ENCODE measurements around the gene GAS6. TPM values are rescaled to one million over a fixed set of nuclear protein-coding genes. Genes with fewer than 3 reads are reported as not detected.

Gene GAS6
- total RNA-seq, 4 donors from 2014 or later = 128 to 287 (median 199) TPM

DNA sequence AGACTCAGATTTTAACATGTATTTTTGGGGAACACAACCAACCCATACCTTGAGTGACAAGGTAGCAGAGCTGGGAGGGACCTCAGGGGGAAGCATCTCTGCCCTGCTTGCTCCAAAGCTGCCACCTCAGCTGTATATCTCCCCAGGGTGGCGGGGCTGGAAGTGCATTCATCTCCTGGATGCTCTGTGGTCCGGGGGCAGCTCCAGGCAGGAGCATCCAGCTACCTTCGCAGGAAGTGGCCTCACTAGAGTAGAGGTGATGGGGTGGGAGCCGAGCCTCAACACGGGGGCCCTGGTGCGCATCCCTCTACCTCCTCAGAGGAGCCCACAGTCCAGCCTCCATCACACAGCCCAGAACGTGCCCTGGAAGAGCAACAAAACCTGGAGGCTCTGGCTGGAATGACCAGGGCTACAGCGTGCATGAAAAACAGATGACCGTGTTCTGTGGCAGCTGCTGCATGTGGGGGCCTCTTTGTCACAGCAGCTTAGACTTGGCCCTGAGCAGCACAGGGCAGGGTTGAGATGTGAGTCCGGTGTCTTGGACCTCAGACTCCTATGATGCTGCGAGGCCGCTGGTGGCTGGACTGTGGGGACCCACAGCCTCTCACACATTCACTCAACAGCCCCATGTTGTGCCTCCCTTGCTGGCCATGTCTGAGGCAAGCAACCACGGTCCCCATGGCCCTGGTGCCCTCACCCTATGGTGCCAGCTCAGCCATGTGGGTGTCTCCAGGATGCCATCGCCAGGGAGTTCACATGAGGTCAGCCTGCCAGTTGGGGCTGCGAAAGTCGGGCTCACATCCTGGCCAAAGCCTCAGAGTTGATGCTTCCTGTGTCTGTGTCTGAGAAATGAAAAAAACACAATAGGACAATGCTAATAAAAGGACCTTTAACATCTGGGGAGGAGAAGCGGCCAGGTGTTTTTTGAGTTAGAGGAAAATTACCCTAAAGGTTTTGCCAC, 17.1 kb upstream of the GAS6 start:
- intact Hi-C loops (cut with DNase I; ENCODE audit: low total_unique reads) = no loop called here
- H3K4me3 ChIP-seq = no peak overlapping the region
- H3K27ac ChIP-seq = peak overlapping the region; percentile 74
- no peaks in the 10 kb centered on the region for H3K27me3 ChIP-seq
- DNase-seq = no peak
- no peak for TF ChIP-seq POLR2A (IDR thresholded peaks at IDR 0.05)
- TF ChIP-seq, protein P1, sequence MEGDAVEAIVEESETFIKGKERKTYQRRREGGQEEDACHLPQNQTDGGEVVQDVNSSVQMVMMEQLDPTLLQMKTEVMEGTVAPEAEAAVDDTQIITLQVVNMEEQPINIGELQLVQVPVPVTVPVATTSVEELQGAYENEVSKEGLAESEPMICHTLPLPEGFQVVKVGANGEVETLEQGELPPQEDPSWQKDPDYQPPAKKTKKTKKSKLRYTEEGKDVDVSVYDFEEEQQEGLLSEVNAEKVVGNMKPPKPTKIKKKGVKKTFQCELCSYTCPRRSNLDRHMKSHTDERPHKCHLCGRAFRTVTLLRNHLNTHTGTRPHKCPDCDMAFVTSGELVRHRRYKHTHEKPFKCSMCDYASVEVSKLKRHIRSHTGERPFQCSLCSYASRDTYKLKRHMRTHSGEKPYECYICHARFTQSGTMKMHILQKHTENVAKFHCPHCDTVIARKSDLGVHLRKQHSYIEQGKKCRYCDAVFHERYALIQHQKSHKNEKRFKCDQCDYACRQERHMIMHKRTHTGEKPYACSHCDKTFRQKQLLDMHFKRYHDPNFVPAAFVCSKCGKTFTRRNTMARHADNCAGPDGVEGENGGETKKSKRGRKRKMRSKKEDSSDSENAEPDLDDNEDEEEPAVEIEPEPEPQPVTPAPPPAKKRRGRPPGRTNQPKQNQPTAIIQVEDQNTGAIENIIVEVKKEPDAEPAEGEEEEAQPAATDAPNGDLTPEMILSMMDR (IDR thresholded peaks at IDR 0.05) = no peak
- H3K4me1 ChIP-seq = peaks cover 7 to 8% of the 10 kb centered on the region in 2 donors
- H3K9me3 ChIP-seq = no peaks in the 10 kb centered on the region
- H3K36me3 ChIP-seq = no peaks in the 10 kb centered on the region

DNA sequence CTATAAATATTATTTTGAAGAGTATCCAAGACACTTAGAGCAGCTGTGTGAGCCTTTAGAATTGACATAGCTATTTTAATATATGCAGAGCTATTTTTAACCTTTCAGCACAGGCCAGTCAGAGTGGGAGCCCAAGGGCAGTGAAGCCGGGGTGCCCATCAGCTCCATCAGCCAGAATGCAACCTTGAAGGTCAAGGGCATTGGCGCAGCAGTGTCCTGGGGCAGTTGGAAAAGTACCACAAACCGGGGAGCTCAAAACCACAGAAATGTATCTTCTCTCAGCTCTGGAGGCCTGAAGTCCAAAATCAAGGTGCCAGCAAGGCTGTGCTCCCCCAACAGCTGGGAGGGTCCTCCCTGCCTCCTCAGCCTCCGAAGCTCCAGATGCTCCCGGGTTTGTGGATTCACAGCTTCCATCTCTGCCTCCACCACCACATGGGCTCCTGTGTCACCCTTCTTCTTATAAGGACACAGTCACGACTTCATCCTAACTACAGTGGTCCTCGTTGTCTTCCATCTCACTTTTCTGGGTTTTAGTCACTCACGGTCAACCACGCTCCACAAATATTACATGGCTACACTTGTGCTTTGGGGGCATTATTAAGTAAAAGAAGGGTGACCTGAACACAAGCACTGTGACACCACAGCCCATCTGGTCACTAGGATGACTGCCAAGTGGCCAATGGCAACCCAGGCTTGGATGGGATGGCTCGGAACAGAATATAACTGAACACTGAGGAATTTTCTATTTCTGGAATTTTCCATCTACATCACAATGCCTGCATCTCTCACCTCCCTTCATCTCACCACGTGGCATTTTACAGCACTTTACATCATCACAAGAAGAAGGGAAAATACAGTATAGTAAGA, 15.9 kb upstream of the GAS6 start:
- Histone ChIP-seq H3K4me3 (no peak overlapping the region), H3K9me3 (no peaks in the 10 kb centered on the region), H3K4me1 (peaks cover 7 to 8% of the 10 kb centered on the region in 2 donors), H3K36me3 (no peaks in the 10 kb centered on the region), H3K27ac (no peak overlapping the region), H3K27me3 (no peaks in the 10 kb centered on the region)
- DNase-seq = no peak
- intact Hi-C loops (cut with DNase I; ENCODE audit: low total_unique reads) = no loop called here
- TF ChIP-seq, protein P1 (IDR thresholded peaks at IDR 0.05) = no peak
- no peak for TF ChIP-seq POLR2A (IDR thresholded peaks at IDR 0.05)

DNA sequence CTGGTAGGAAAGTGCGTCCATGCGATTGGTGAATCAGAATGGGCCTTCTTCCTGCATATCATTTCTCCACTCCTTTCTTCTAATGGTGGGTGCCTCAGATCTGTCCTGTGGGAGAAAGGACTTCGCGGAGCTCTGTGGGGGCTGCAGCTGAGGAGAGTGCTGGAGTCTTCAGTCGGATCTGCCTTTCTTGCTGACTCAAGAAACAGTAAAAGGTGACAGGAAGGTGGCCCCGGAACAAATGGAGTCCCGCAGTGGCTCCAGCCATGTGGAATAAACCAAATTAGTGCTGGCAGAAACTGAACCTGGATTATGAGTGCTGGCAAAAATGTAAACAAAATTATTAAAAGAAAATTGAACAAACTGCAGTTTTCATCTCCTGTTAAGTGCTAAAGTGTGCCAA, 15.1 kb upstream of the GAS6 start:
- H3K4me1 ChIP-seq = peaks cover 7 to 8% of the 10 kb centered on the region in 2 donors
- no peaks in the 10 kb centered on the region for H3K9me3 ChIP-seq
- no peak for DNase-seq
- no peak overlapping the region for H3K4me3 ChIP-seq
- intact Hi-C loops (cut with DNase I; ENCODE audit: low total_unique reads) = no loop called here
- no peak overlapping the region for H3K27ac ChIP-seq
- TF ChIP-seq, protein P1 (IDR thresholded peaks at IDR 0.05) = no peak
- no peak for TF ChIP-seq POLR2A (IDR thresholded peaks at IDR 0.05)
- no peaks in the 10 kb centered on the region for H3K27me3 ChIP-seq
- H3K36me3 ChIP-seq = no peaks in the 10 kb centered on the region

DNA sequence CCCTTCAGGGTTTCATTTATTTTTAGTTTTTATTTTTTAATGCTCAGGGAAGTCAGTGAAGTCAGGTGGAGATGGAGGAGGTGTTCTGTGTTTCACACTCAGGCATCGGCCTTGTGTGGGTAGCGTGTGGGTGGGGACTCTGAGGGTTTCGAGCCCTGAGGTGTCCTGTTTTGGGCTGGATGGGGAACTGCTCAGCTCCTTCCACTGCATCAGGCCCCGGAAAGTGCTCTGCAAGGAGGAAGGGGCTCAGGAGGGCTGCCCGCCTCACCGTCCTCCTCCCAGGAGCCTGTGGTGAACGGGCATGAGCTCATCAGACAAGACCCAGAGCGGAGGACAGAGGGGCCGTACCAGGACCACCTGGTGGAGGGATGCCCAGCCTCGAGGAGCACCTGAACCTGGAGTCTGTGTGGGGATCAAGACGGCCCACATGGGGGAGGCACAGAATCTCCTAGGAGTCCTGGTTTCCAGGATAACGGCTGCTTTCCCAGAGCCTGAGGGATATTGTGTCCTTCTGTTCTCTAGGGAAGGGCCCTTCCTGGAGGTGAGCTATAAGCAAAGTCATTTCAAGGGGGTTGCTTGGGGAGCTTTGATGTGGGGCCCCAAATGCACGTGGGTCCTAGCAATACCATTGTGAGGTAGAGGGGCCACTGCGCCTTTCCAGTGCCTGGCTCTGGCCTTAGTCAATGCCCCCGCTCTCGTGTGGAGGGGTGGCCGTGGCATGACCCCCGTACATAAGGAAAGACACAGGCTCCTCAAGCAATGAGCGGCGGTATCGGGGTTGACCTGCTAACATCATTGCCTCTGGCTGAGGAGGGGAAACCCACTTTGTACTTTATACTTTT, 13.5 kb upstream of the GAS6 start:
- no peaks in the 10 kb centered on the region for H3K36me3 ChIP-seq
- H3K9me3 ChIP-seq = no peaks in the 10 kb centered on the region
- H3K4me1 ChIP-seq = peaks cover 7 to 8% of the 10 kb centered on the region in 2 donors
- H3K27me3 ChIP-seq = no peaks in the 10 kb centered on the region
- intact Hi-C loops (cut with DNase I; ENCODE audit: low total_unique reads) = no loop called here
- H3K27ac ChIP-seq = no peak overlapping the region
- no peak for DNase-seq
- TF ChIP-seq POLR2A (IDR thresholded peaks at IDR 0.05) = no peak
- TF ChIP-seq, protein P1 (IDR thresholded peaks at IDR 0.05) = no peak
- no peak overlapping the region for H3K4me3 ChIP-seq

Data from uterus (tissue), 4 donors.